HCT116 (cell line): Measurements from ENCODE around the gene VPS35L.

Source experiments
- CTCF ChIP-seq, 3 experiments: fragments of 200-600 bp in 1 of 3; sonication (generic) in 1 of 3; IDR thresholded peaks in 2 of 3; conservative IDR thresholded peaks in 1 of 3; 2 replicates each; pipeline ENCODE4 v1.5.1; 2012 to 2017; ENCODE audit warnings: low read depth in 2 of 3, low read length in 2 of 3, antibody characterized with exemption in 1 of 3, borderline replicate concordance in 1 of 3, control low read depth in 1 of 3, mild to moderate bottlenecking in 1 of 3, mixed read lengths in 1 of 3, mixed run types in 1 of 3, moderate library complexity in 1 of 3; ENCODE audit not compliant: insufficient read depth in 1 of 3
- EGR1 ChIP-seq: IDR thresholded peaks from 2 replicates; pipeline ENCODE4 v1.6.1; 2012; ENCODE audit warnings: low read depth
- EZH2phosphoT487 ChIP-seq: fragments of 200-600 bp; IDR thresholded peaks from 2 replicates; pipeline ENCODE4 v1.6.1; 2018; ENCODE audit warnings: antibody characterized with exemption, borderline replicate concordance
- FOSL1 ChIP-seq: IDR thresholded peaks from 2 replicates; pipeline ENCODE4 v1.6.1; 2012; ENCODE audit warnings: low read depth
- POLR2A ChIP-seq: IDR thresholded peaks from 2 replicates; pipeline ENCODE4 v1.7.0; 2011; ENCODE audit warnings: borderline replicate concordance; ENCODE audit not compliant: insufficient read depth, insufficient read length; ENCODE audit errors: extremely low read depth
- POLR2AphosphoS5 ChIP-seq: IDR thresholded peaks from 2 replicates; pipeline ENCODE4 v1.6.1; 2011; ENCODE audit warnings: mild to moderate bottlenecking, low read depth, low read length, moderate library complexity
- SIN3A ChIP-seq: IDR thresholded peaks from 2 replicates; pipeline ENCODE4 v1.6.1; 2012; ENCODE audit warnings: low read depth
- SP1 ChIP-seq: IDR thresholded peaks from 2 replicates; pipeline ENCODE4 v1.6.1; 2012; ENCODE audit warnings: low read depth

GRCh38 chr16:19696961-19697360 is 141.5 kb downstream of the VPS35L start:
- TF ChIP-seq POLR2A = no peak
- no peak for TF ChIP-seq CTCF (IDR thresholded peaks at IDR 0.05 in 2 of 3, conservative IDR thresholded peaks at IDR 0.05 in 1 of 3; ENCODE audit: borderline replicate concordance in 1 of 3, insufficient read depth in 1 of 3, low read depth in 2 of 3, low read length in 2 of 3)
- TF ChIP-seq FOSL1 = no peak
- no peak for TF ChIP-seq SP1
- no peak for TF ChIP-seq POLR2AphosphoS5
- TF ChIP-seq SIN3A = no peak
- TF ChIP-seq EGR1 = no peak
- no peak for TF ChIP-seq EZH2phosphoT487
